ENCODE measurements around the gene PDE4B.

Gene PDE4B

DNA sequence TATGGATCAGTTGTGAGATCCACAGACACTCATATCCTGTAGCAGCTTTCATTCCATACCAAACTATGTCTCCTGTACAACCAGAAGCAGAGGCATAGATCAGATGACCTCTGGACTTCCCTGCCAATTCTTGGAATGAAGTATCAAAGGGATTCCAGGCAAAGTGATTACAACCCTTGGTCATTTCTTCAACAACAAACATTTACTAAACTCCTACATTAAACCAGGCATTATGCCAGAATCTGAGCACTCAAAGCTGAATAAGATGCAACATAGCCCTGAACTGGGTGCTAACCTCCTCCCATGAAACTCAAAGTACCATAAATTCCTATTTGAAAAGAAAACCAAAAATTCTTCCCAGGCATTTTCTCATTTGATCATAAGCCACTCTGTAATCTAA lies 620.0 kb downstream of the PDE4B start:
- Histone ChIP-seq H3K4me3 (replicated peaks; ENCODE audit: low read depth, low read length) (no peak overlapping the region), H3K36me3 (ENCODE audit: control insufficient read depth, insufficient read depth, low read length) (no peaks in the 10 kb centered on the region), H3K27me3 (replicated peaks; ENCODE audit: control insufficient read depth, insufficient read depth, low read length) (no peaks in the 10 kb centered on the region)
- DNase-seq (ENCODE audit: extremely low read depth, insufficient read length) = no peak
- TF ChIP-seq CTCF (IDR thresholded peaks at IDR 0.05; ENCODE audit: insufficient read depth, low read length, poor library complexity, severe bottlenecking) = no peak

DNA sequence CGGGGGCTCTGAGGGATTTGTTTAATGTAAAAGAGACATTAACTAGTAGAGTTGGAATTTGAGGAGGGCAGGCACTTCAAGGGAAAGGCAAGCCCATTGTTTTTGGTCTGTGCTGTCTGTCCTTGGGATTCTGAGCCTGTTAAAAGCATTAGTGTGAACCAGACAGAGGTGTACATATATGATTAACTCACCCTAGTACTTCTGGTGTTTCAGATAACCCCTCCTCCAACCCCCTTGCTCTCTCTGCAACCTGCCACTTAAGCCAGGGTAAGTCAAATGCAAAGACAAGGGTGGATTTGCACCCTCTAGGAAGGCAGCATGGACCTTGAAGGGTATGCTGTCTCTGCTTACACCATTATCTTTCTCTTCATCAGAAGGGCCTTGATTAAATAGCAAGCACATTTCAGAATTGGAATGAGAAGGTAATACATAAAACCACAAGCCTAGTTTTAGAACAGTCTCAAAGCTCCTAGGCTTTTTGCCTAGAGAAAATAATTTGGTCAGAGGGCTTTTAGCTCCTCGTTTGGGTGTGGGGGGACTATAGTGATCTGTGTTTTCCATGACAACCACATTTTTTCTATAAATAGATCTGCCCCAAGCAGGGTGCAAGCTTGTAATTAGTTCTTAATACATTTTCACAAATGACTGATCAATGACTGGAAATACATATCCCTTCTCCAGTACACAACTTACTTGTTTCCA lies 620.6 kb downstream of the PDE4B start:
- Histone ChIP-seq H3K4me3 (replicated peaks; ENCODE audit: low read depth, low read length) (no peak overlapping the region), H3K36me3 (ENCODE audit: control insufficient read depth, insufficient read depth, low read length) (no peaks in the 10 kb centered on the region), H3K27me3 (replicated peaks; ENCODE audit: control insufficient read depth, insufficient read depth, low read length) (no peaks in the 10 kb centered on the region)
- no peak for TF ChIP-seq CTCF (IDR thresholded peaks at IDR 0.05; ENCODE audit: insufficient read depth, low read length, poor library complexity, severe bottlenecking)
- DNase-seq (ENCODE audit: extremely low read depth, insufficient read length) = no peak

GRCh38 chr1:66413838-66414175 lies 621.1 kb downstream of the PDE4B start:
- no peak overlapping the region for H3K4me3 ChIP-seq (replicated peaks; ENCODE audit: low read depth, low read length)
- no peaks in the 10 kb centered on the region for H3K36me3 ChIP-seq (ENCODE audit: control insufficient read depth, insufficient read depth, low read length)
- TF ChIP-seq CTCF (IDR thresholded peaks at IDR 0.05; ENCODE audit: insufficient read depth, low read length, poor library complexity, severe bottlenecking) = no peak
- H3K27me3 ChIP-seq (replicated peaks; ENCODE audit: control insufficient read depth, insufficient read depth, low read length) = no peaks in the 10 kb centered on the region
- no peak for DNase-seq (ENCODE audit: extremely low read depth, insufficient read length)

- DNase-seq (ENCODE audit: extremely low read depth, insufficient read length) = no peak
- no peak for TF ChIP-seq CTCF (IDR thresholded peaks at IDR 0.05; ENCODE audit: insufficient read depth, low read length, poor library complexity, severe bottlenecking)
- no peaks in the 10 kb centered on the region for H3K36me3 ChIP-seq (ENCODE audit: control insufficient read depth, insufficient read depth, low read length)
Observed at GRCh38 chr1:66415281-66415680, 622.6 kb downstream of the PDE4B start.

DNA sequence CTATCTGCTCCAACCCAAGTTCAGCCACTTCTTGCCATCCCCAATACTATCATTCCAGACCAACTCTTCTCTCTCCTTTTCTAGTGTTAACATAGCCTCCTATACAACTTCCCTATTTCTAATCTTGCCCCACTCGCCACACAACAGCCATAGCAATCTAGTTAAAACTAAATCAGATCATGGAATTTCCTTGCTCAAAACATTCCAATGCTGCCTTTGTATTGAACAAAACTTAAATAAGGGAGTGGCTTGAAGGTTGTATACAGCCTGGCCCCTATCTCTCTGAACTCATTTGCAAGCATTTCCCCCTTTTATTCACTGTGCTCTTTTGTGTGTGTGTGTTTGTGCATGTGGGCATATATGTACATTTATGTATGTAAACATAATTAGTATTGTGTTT lies 623.2 kb downstream of the PDE4B start:
- TF ChIP-seq CTCF (IDR thresholded peaks at IDR 0.05; ENCODE audit: insufficient read depth, low read length, poor library complexity, severe bottlenecking) = no peak
- H3K27me3 ChIP-seq (replicated peaks; ENCODE audit: control insufficient read depth, insufficient read depth, low read length) = no peaks in the 10 kb centered on the region
- H3K4me3 ChIP-seq (replicated peaks; ENCODE audit: low read depth, low read length) = no peak overlapping the region
- H3K36me3 ChIP-seq (ENCODE audit: control insufficient read depth, insufficient read depth, low read length) = no peaks in the 10 kb centered on the region
- DNase-seq (ENCODE audit: extremely low read depth, insufficient read length) = no peak

More at GRCh38 chr1:66415281-66415680, 622.6 kb downstream of the PDE4B start:
- no peak overlapping the region for H3K4me3 ChIP-seq (replicated peaks; ENCODE audit: low read depth, low read length)
- no peaks in the 10 kb centered on the region for H3K27me3 ChIP-seq (replicated peaks; ENCODE audit: control insufficient read depth, insufficient read depth, low read length)

- DNase-seq (ENCODE audit: extremely low read depth, insufficient read length) = no peak
Observed at GRCh38 chr1:66416295-66416694, 623.6 kb downstream of the PDE4B start.

More at GRCh38 chr1:66416295-66416694, 623.6 kb downstream of the PDE4B start:
- no peaks in the 10 kb centered on the region for H3K36me3 ChIP-seq (ENCODE audit: control insufficient read depth, insufficient read depth, low read length)
- H3K4me3 ChIP-seq (replicated peaks; ENCODE audit: low read depth, low read length) = no peak overlapping the region
- no peaks in the 10 kb centered on the region for H3K27me3 ChIP-seq (replicated peaks; ENCODE audit: control insufficient read depth, insufficient read depth, low read length)
- TF ChIP-seq CTCF (IDR thresholded peaks at IDR 0.05; ENCODE audit: insufficient read depth, low read length, poor library complexity, severe bottlenecking) = no peak
